ENCODE data around the gene HDAC2.

The HDAC2 gene

DNA sequence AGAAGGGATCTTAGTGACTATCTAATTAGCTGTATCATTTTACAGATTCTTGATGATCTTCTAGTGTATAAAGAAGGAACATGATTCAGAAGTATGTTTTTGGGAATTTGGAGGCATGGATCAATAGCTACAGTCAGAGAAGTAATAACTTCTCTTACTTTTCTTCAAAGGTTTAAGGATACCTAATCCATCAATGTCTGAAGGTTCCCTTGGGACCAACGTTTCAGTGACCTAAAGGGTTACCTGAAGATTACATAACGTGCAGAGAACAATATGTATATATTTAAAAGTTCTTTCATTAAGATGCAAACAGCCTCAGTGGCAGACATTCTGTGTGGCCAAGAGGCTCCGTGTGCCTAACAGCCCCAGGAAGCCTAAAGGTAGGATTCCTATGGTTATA is 3.2 kb downstream of the HDAC2 start:
- TF ChIP-seq, protein P1, sequence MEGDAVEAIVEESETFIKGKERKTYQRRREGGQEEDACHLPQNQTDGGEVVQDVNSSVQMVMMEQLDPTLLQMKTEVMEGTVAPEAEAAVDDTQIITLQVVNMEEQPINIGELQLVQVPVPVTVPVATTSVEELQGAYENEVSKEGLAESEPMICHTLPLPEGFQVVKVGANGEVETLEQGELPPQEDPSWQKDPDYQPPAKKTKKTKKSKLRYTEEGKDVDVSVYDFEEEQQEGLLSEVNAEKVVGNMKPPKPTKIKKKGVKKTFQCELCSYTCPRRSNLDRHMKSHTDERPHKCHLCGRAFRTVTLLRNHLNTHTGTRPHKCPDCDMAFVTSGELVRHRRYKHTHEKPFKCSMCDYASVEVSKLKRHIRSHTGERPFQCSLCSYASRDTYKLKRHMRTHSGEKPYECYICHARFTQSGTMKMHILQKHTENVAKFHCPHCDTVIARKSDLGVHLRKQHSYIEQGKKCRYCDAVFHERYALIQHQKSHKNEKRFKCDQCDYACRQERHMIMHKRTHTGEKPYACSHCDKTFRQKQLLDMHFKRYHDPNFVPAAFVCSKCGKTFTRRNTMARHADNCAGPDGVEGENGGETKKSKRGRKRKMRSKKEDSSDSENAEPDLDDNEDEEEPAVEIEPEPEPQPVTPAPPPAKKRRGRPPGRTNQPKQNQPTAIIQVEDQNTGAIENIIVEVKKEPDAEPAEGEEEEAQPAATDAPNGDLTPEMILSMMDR (IDR thresholded peaks at IDR 0.05) = no peak

DNA sequence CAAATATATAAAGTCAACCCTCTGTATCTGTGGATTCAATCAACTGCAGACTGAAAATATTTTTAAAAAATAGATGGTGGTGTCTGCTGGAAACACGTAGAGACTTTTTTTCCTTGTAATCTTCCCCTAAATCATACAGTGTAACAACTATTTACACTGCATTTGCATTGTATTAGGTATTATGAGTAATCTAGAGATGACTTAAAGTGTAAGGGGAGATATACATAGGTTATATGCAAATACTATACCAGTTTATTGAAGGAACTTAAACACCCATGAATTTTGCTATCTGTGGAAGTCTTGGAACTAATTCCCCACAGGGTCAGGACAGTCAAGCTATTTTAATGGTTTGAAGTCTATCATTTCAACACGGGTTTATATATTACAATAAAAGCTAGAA is 10.2 kb downstream of the HDAC2 start:
- TF ChIP-seq, protein P1 (IDR thresholded peaks at IDR 0.05) = no peak

DNA sequence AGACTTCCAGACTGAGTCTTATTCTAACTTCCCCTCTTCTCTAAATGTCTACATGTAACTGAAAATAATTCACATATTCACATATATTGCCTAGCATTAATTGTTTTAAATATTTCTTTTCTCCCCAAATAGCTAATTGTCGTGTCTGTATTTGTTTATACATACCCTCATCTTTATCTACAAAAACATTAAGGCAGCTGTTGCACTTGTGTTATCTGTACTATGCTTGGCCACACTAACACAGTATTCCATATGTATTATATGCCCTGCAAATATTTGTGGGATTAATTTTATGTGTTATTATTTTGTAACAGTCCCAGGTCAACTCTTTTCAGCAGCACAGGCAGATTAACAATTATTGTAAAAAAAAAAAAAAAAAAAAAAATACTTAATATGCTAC is 11.7 kb downstream of the HDAC2 start:
- TF ChIP-seq, protein P1 (IDR thresholded peaks at IDR 0.05) = no peak

DNA sequence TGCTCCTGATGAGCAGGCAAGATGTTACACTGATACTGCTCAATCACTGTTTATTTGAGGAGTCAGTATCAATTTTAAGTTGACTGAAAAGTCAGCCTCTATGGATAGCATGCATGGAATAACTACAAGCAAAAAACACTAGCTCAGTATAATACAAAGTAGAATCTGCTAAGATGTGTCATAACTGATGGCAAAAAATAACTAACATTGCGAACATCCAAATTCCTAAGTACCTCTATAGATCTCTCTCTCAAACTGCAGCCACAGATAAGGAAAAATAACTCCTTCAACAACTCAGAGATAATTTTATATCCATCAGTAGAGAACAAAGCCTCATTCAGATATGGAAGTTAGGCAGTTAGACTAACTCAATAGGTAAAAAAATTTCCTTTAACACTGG is 16.3 kb downstream of the HDAC2 start:
- TF ChIP-seq, protein P1 (IDR thresholded peaks at IDR 0.05) = no peak

DNA sequence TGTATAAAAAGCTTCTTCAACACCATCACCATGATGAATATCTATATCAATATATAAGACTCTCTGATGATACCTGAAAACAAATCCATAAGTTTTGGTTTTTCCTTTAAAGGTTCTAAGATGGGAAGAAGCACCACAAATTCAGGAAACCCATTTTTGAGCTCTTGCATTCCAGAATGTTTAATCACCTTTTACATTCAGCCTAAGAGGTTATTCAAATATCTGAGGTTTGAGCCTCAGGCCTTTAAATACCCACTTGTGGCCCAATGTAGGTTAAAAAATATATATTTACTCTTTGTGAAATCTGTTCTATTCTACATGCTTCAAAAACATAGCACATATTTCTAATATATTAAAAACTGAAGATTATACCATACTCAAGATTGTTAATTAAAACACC is 17.6 kb downstream of the HDAC2 start:
- TF ChIP-seq, protein P1 (IDR thresholded peaks at IDR 0.05) = no peak

DNA sequence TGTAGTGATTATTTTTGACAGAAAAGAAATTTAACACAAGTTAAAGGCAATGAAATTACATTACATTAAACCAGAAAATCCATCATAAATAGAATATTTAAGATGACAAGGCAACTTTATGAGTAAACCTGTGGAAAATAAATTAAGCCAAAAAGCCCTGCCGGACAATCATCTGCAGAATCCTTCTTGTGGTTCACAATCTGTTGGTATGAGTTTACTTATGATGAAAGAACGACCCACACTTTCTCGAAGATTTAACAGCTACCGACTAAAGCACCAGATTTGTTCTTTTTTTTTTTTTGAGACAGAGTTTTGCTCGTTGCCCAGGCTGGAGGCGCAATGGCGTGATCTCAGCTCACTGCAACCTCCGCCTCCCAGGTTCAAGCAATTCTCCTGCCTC is 21.4 kb downstream of the HDAC2 start:
- TF ChIP-seq, protein P1 (IDR thresholded peaks at IDR 0.05) = no peak

DNA sequence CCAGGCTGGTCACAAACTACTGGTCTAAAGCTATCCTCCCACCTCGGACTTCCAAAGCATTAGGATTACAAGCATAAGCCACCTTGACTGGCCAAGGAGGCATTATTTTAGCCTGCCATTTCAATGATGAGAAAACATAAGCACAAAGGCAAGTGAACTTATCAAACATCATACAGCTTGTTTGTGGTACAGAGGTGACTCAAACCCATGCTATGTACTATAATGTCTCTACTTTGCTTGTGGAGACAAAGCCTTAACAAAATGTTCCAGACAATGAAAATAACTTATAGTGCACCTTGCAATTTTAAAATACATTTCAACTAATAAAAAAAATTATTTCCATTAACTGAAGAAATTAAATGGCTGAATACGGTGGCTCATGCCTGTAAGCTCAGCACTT is 26.2 kb downstream of the HDAC2 start:
- TF ChIP-seq, protein P1 (IDR thresholded peaks at IDR 0.05) = no peak

DNA sequence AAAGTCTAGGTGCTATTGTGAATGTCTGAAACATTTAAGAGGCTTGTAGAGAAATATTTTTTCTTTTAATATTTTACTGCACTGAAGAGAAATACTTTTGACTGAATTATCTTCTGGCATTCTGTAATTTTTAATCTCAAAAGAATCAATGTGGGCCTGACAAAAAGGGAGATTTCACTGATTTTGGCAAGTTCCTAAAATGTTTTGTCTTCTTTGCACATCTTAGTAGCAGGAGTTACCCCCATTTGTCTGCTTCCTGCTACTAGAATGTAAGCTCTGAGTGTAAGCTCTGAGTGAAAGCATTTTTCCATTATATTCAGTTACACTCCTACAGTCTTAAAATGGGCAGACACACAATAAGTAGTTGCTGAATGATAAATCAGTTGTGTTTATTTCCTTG is 31.1 kb downstream of the HDAC2 start:
- TF ChIP-seq, protein P1 (IDR thresholded peaks at IDR 0.05) = no peak
